ENCODE data around the gene C9orf85. TPM values are rescaled to one million over a fixed set of nuclear protein-coding genes. Genes with fewer than 3 reads are reported as not detected.

Gene C9orf85, protein sequence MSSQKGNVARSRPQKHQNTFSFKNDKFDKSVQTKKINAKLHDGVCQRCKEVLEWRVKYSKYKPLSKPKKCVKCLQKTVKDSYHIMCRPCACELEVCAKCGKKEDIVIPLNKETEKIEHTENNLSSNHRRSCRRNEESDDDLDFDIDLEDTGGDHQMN
- total RNA-seq: 12.7 and 13.4 TPM in 2 replicates

GRCh38 chr9:71911061-71911907 is at the start of gene C9orf85, which contains the start of gene ABHD17B:
Gene C9orf85, plus strand, starts transcription at chr9:71911639. Its CDS starts 96 bp downstream, at chr9:71911735.
Gene ABHD17B, minus strand, starts transcription at chr9:71911193. Its CDS starts 36,113 bp downstream, at chr9:71875080.

Small RNA genes within 50 kb of the gene (small RNA-seq; reads per million reads assigned to genes)
- gene HSPB1P1 (not detected), gene RF00019 (not detected)

Other genes starting within 250 kb of the C9orf85 start
- 97.5 and 111 TPM in 2 replicates for gene CEMIP2, start 143.1 kb upstream of the C9orf85 start, total RNA-seq
- 27.1 and 32.4 TPM in 2 replicates for gene ABHD17B, start 446 bp upstream of the C9orf85 start, total RNA-seq
- gene C9orf57, start 149.0 kb downstream of the C9orf85 start, total RNA-seq: not detected in 2 replicates
- gene GDA, start 237.8 kb downstream of the C9orf85 start, total RNA-seq: not detected in 2 replicates

Data from vein endothelial cell (primary cell).